ENCODE results near the gene APOBEC3C.
"Not testable (repeated sequence)": the region's sequence is repeated elsewhere in the genome, so short reads cannot be mapped to it uniquely, and the experiment has no call there.

Gene APOBEC3C

DNA sequence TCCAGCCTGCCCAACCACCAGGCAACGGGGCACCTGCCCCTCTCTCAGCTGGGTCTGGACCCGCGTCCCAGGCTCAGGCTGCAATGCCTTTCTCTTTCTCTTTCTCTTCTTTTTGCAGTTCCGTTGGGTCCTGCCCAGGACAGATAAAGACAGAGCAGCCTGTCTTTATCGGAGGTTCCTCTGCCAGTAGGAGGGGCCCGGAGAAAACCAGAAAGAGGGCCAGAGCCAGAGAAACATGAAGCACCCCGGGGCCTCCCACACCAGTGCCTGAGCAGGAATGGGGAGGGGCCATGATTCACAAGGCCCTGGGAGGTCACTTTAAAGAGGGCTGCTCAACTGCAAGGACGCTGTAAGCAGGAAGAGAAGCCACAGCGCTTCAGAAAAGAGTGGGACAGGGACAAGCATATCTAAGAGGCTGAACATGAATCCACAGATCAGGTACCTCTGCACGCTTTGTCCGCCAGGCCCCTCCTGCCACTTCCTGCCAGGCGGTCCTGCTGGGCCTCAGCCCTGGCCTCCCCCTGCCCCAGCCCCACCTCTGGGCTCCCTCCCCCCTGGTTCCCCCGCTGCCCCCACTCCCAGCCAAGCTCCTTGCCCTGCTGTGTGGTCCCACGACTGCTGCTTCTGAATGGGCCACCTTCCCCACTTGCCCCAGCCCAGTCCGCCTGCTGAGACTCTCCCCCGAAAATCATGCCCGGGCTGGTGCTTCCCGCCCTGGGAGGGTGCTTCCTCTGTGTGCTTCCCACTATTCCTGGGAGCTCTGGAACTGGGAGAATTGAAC, at the start of gene APOBEC3C:
TSS of gene APOBEC3C (plus strand) at position 316 of the 781 bp plus-strand sequence. CDS start at position 422, 106 bp downstream.
- DNase-seq (ENCODE audit: low spot score): peak; percentile 88

DNA sequence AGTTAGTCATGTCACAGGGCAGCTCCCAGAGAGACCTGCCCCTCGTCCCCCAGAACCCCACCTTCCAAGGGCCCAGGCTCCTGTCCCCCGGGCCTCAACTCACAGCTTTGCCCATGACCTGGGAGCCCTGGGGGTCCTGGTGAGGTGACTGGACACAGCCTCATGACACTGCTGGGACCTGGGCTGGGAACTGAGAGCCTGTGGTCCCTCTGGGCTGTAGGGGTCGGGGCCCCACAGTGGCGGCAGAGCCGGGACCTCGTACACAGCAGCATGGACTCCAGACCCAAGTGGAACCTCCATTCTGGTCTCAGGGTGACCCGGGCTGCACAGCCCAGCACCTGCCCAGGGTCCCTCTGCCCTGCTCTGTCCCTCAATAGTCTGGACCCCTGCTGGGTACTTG, 49.8 kb upstream of the APOBEC3C start:
- no peak for DNase-seq (ENCODE audit: low spot score)

DNA sequence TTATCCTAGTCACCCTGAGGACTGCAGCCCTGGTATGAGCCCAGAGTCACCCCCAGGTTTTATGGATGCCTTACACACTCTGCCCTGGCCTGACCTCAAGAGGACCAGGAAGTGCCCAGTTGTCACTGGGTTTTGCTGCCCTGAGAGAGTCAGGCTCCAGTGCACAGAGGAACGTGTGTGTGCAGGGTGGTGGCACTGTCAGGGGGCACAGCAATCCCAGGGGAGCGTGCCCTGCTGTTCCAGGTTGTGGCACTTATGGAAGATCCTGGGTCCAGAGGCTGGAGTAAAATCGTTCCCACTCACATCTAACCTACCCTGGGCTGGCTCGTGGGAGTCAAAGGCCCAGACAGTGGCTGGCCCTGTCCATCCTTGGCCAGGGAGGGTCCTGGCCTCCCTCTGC, 49.1 kb upstream of the APOBEC3C start:
- no peak for DNase-seq (ENCODE audit: low spot score)

DNA sequence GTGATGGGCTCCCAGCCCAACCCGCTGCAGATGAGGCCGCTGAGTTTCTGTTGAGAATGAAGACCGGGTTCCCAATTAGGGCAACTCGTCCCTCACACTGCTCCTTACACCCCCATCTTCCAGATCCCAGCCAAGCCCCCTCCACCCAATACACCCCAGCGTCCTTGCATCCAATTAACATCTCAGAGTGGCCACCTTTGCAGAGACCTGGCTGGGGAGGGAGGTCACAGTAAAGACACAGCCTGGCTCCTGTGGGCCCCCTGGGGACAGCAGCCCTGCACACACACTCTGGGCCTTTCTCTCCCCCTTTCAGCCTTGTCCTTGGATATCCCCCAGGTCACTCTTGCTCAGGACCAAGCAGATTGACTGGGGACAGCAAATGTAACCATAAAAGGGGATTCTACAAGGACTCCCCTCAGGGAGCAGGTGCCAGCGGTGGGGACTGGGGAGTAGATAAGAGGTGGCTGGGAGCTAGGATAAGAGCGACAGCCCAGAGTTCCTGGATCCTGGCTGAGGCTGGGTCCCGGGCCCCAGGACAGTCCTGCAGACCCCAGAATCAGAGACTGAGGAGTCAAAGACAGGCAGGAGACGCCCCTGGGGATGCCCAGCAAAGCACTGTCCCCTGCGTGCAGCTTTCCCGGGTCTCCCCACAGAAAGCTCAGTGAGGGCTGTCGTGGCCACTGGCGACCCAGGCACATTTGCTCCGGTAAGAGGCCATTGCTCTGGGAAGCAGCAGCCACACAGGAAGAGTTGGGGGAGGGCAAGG, 48.3 kb upstream of the APOBEC3C start:
- DNase-seq (ENCODE audit: low spot score): no peak

DNA sequence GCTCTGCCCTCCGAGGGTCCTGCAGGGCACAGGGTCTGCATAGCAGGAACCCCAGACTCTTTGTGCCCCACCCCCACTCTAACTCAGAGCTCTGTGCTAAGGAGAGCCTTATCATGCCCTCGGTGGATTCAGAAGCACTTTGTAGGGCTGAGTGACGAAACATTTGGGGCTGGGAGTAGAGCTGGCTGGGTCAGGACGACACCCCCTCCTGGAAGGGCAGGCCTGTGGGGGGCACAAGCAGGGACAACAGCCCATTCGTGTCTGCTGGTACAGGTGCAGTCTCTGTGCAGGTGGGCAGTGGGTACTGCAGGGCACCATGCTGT, 47.7 kb upstream of the APOBEC3C start:
- DNase-seq (ENCODE audit: low spot score): no peak

DNA sequence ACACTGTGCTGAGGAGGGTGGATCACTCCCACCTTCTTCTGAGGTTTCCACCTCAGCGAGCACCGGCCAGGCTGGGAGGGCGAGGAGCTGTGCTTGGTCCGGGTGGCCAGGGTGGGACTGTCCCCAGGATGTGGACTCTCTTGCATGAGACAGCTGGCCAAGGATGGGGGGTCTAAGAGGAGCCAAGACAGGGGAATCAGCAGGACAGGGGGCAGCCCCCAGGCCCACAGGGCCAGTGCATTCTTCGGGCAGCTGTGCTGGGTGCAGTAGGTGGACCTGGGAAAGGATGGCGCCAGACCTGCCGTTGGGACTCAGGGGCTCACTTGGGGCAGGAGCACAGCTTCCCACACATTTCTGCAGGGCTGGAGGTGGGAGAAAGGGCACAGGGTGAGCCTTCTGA, 47.1 kb upstream of the APOBEC3C start:
- DNase-seq (ENCODE audit: low spot score): no peak

DNA sequence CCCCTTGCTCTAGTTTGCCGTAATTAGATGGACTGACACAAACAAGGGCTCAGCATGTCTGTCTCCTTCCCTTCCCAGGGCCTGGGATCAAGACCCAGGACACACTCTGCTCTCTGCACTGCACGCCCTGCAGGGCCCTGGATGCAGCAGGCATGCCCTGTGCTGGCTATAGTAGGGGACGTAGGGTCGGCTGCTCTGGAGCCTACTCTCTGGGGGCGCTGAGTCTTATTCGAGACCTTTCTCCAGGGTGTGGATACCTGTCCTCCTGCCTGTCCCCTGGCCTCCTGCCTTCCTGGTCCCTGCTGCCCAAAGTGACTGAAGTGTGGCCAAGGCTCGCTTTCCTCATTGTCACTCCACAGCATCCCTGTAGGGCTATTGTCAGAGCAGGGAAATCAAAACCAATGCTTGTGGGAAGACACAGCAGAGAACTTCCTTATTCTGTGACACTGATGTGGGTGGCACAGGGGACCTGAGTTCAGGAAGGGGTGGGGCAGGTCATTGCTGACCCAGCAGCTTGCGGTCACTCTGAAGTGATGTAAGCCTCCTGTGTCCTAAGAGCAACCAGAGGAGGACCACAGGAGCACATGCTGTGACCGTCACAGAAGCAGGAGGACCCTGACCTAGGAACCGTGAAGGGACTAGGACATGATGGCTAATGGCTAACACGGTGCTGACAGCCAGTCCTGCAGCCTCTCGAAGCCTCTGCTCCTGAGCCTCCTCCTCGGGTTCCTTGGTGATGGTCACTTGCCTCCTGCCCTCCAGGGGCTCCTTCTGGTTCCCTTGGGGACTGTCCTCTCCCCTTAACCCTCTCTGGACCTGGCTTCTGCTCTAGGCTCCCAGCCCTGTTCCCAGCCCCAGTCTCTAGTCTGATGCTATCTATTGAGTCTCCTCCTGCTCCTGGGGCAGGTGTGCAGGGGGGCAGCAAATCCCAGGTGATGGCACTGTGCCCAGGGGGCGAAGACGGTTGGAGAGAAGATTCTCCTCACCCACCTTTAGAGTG, 46.3 kb upstream of the APOBEC3C start:
- DNase-seq (ENCODE audit: low spot score): no peak

DNA sequence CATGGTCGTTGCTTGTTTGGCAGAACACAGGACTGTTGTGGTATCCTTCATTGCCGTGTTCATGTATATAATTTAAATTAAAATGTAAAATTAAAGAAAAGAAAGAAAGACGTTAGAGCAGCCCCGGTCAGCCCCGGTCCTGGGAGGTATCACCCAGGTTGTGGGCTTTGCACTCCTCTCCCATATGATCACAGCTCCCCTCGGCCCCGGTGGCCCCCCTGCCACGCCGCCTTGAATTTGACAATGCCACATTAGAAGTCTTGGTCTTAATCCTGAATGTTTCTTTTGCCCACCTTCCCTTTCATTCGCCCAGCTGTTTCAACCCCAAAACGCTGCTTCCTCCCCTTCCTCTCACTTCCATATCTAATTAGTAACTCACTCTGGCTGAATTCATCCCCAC, 45.3 kb upstream of the APOBEC3C start:
- DNase-seq (ENCODE audit: low spot score): no peak

DNA sequence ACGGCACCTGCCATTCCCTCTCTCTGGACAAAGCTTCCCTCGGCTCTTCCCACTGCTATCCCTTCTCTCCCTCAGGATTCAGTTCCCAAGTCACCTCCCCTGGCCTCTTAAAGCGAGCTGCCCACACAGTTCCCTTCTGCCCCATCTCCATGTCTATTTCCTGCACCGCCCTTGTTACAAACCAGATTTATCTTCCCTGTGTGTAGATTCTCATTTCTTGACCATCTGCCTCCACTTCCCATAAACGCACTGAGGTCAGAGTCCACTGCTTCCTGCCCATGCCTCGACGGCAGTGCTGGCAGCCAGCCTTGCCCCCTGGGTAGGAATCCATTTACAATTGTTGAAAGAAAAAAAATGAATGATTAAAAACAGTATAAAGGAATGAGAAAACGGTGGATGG, 43.5 kb upstream of the APOBEC3C start:
- DNase-seq (ENCODE audit: low spot score): no peak

DNA sequence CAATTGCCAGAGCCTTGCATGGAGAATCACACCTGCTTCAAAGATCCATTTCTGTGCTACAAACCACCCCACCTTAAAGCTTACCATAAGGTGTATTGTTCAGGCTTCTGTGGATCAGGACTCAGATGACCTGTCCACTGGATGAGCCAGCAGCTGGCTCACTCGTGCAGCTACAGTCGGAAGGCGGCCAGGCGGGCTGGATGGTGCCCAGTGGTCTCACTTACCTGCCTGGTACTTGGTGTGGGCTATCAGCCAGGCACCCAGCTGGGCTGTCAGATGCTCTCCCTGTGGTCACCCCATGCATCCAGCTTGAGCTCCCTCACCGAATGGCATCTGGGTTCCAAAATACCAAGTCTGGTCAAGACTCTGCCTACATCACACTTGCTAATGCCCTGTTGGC, 42.9 kb upstream of the APOBEC3C start:
- DNase-seq (ENCODE audit: low spot score): no peak

DNA sequence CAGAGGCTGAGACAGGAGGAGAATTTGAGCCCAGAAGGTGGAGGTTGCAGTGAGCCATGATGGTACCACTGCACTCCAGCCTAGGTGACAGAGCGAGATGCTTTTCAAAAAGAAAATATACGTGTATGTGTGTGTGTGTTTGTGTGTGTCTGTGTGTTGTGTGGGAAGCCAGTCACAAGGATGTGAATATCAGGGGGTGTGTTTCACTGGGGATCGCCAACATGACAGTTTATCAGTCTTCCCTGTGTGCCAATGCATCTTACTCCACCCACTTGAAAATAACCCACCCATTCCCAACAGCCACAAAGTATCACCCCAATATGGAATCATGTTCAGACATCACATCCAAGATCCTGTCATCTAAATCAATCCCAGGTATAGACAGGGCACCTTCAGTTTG, 42.3 kb upstream of the APOBEC3C start:
- DNase-seq (ENCODE audit: low spot score): no peak

DNA sequence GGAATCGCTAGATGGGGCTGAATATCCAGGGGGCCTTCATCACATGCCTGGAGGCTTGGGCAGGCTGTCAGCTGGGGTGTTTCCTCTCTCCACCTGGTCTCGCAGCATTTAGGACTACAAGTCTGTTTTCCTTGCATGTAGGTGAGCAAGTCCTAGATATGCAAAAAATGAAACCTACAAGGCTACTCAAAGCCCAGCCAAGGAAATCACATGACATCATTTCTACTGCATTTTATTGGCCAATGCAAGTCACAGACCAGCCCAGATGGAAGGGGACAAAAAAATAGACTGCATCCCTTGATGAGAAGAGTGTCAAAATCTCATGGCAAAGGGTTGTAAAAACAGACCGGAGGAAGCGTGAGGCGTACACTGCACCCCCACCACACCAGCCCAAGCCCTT, 41.5 kb upstream of the APOBEC3C start:
- DNase-seq (ENCODE audit: low spot score): no peak

DNA sequence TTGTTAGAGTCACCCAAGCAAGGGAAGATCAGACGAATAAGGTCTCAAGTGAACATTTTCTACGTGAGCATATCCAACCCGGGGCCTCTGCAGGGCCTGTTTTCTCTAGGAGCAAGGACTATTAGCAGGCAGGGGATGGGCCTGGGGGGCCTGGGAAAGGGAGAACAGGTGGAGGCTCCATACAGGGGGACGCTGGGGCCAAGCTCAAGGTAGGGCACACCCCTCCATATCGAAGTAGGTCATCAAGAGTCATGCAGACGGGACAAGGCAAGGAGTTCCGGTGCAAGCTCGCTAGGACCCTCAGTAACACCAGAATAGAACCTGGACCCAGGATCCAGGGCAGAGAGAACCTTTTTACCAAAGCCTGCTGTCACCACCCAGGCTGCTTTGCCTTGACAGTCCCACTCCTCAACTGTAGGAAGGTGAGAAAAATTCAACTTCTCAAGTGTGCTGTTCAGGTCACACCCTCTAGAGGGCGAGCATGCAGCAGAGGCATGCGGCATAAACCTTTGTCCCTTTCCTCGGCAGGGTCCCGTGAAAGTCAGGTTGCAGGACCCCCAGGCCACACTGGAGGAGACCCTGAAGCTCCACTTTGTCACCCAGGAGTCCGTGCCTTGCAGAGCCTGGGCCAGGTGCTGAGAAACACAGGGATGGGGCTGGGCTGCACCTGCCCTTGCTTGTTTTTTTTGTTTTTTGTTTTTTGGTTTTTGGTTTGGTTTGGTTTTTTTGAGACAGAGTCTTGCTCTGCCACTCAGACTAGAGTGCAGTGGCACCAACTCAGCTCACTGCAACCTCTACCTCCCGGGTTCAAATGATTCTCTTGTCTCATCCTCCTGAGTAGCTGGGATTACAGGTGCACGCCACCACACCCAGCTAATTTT, 40.5 kb upstream of the APOBEC3C start:
- peak; percentile 36 for DNase-seq (ENCODE audit: low spot score)

DNA sequence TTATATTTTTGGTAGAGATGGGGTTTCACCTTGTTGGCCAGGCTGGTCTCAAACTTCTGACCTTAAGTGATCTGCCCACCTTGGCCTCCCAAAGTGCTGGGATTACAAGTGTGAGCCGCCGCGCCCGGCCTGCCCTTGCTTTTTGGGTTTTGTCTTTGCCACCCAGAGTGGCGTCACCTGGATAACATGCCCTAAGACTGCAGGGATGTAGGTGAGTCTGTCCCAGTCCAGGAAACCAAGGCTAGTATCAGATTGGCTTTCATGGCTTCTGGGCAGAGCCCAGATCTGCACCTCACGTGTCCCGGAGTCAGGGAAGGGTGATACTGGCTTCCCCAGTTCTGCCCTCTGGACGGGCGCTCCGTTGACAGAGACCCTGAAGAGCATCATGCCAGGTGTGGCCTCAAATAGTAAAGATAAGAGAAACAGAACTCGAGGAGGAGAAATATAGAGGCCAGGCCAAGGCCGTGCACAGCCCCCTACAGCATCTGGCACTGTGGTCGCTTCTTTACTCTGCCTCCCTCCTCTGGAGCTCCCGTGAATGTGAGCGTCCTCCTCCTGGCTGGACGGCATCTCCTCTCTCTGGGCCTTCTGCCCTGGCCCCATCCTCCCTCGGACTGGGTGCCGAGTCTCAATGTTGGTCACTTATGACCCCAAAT, 39.8 kb upstream of the APOBEC3C start:
- no peak for DNase-seq (ENCODE audit: low spot score)

DNA sequence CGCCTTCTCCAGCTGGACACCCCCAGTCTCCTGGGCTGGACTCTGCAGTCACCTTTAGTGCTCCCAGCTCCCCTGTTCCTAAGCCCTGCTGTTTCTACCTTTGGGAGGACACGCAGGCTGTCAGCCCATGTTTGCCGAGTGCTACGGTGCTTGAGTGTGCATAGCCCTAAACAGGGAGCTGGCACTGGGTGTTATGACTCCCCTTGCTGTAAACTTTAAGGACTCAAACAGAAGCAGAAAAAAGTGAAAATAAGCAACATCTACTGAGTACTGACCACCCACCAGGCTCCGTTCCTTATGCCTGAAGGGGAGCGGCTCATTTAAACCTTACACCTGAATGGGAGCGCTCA, 39.3 kb upstream of the APOBEC3C start:
- DNase-seq (ENCODE audit: low spot score): no peak

DNA sequence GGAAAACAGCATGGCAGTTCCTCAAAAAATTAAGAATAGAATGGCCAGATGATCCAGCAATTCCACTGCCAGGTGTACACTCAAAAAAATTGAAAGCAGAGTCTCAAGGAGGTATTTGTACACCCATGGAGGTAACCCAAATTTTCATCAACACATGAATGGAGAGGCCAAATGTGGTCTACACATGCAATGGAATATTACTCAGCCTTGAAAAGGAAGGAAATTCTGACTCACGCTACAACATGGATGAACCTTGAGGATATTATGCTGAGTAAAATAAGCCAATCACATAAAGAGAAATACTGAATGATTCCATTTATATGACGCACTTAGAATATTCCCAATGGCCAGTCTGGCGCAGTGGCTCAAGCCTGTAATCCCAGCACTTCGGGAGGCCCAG, 36.8 kb upstream of the APOBEC3C start:
- DNase-seq (ENCODE audit: low spot score): not testable (repeated sequence)

DNA sequence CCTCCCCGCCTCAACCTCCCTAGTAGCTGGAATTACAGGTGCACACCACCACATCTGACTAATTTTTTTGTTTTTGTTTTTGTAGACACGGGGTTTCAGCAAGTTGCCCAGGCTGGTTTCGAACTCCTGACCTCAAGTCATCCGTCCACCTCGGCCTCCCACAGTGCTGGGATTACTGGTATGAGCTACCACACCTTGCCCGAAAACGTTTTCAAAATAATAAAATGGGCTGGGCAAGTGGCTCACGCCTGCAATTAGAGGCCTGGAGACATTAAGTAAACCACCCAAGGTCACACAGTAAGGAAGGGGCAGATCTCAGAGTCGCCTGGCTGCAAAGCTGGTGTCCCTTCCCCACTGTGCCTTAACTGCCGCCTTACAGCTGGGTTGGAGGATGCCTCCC, 33.5 kb upstream of the APOBEC3C start:
- not testable (repeated sequence) for DNase-seq (ENCODE audit: low spot score)

DNA sequence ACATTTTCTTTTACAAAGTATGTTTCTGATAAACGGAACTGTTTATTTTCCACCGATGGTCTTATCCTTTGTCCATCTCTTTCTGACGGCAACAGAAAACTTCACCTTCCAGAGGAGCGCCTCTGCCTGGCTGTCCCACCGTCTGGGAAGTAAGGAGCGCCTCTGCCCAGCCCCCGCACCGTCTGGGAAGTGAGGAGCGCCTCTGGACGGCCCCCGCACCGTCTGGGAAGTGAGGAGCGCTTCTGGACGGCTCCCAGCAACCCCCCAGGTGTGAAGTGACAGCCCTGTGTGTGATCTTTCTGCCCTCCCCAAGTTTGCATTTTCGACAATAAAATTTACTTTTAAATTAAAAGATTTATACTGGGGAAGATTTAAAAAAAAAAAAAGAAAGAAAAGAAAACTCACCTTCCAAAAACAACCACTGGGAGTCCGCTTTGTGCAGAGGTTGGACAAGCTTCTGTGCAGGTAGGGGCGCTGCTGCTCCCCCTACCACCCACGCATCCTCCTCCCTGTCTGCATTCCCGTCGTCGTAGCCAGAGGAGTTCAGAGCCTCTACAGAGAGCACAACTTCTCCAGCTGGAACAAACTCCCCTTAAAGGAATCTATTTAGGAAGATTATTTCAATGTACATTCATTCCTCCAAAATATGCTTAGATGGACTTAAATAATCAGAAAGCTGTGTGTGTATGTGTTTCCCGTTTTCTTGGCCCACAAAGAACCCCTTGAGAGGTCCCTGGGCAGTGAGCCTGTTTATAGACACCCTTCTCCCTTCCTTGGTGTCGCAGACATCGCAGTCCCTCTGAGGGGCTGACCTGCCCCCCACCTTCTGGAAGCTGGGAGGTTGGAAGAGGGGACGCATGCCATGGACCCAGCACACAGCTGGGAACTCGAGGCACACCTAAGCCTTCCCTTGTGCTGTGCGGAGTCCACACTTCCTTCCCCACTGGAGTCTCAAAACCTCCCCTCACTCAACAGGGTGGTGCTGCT, 32.8 kb upstream of the APOBEC3C start:
- peak; percentile 76 for DNase-seq (ENCODE audit: low spot score)

DNA sequence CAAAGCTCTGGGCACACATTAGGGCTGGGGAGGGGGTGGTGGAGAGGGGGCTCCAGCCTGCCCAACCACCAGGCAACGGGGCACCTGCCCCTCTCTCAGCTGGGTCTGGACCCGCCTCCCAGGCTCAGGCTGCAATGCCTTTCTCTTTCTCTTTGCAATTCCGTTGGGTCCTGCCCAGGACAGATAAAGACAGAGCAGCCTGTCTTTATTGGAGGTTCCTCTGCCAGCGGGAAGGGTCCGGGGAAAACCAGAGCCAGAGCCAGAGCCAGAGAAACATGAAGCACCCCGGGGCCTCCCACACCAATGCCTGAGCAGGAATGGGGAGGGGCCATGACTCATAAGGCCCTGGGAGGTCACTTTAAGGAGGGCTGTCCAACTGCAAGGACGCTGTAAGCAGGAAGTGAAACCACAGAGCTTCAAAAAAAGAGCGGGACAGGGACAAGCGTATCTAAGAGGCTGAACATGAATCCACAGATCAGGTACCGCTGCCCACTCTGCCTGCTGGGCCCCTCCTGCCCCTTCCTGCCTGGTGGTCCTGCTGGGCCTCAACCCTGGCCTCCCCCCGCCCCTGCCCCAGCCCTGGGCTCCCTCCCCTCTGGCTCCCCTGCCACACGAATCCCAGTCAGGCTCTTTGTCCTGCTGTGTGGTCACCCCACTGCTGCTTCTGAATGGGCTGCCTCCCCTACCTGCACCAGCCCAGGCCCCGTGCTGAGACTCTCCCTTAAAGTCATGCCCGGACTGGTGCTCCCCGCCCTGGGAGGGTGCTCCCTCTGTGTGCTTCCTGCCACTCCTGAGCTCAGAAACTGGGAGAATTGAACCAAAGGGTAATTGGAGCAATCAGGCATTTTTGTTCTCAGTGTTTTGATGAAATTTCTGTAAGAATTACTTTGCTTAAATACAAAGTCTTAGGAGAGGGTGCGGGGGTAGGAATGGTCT, 31.8 kb upstream of the APOBEC3C start, which contains the start of gene APOBEC3B:
TSS of gene APOBEC3B (plus strand) at position 356 of the 936 bp plus-strand sequence. CDS start at position 463, 107 bp downstream.
- DNase-seq (ENCODE audit: low spot score): peak; percentile 96
